Tibial nerve (tissue), 4 donors: ENCODE measurements around the gene CHRNA9.

Experiments used
- EP300 ChIP-seq, 2 donors: sonication (generic); formaldehyde crosslinking; IDR thresholded peaks; one replicate each; pipeline ENCODE4 v1.6.1; 2017; ENCODE audit warnings: antibody characterized with exemption in 2 of 2, mild to moderate bottlenecking in 1 of 2
- POLR2A ChIP-seq, 2 donors: fragments of 450-650 bp; IDR thresholded peaks; one replicate each; pipeline ENCODE4 v1.6.1; 2017; ENCODE audit warnings: antibody characterized with exemption in 2 of 2, mild to moderate bottlenecking in 2 of 2, moderate library complexity in 2 of 2
- TF ChIP-seq, protein P1 (sequence below), 5 experiments: fragments of 200-600 bp in 3 of 5; fragments of 450-650 bp in 2 of 5; sonication (generic) in 3 of 5; IDR thresholded peaks; one replicate each; pipeline ENCODE4 v1.5.1; 2016 to 2019; ENCODE audit warnings: antibody characterized with exemption in 5 of 5, mild to moderate bottlenecking in 3 of 5, moderate library complexity in 2 of 5

DNA sequence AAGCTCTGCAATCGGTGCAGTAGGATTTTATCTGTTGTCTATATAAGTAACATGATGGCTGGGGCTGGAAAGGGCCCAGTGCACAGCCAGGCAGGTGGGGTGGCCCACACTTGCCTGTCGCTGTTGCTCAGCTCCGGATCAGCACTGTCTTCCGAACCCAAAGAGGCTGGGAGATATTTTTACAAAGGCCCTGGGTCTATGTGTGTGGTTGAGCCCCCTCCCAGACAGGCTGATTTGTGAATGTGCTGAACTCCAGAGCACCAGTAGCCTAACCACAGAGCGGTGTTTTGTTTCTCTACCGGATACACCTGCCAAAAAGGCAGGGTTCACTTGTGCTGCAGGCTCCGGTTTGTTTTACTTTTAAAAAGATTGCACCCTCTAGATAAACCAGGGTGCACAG, 33.5 kb upstream of the CHRNA9 start:
- TF ChIP-seq, protein P1, sequence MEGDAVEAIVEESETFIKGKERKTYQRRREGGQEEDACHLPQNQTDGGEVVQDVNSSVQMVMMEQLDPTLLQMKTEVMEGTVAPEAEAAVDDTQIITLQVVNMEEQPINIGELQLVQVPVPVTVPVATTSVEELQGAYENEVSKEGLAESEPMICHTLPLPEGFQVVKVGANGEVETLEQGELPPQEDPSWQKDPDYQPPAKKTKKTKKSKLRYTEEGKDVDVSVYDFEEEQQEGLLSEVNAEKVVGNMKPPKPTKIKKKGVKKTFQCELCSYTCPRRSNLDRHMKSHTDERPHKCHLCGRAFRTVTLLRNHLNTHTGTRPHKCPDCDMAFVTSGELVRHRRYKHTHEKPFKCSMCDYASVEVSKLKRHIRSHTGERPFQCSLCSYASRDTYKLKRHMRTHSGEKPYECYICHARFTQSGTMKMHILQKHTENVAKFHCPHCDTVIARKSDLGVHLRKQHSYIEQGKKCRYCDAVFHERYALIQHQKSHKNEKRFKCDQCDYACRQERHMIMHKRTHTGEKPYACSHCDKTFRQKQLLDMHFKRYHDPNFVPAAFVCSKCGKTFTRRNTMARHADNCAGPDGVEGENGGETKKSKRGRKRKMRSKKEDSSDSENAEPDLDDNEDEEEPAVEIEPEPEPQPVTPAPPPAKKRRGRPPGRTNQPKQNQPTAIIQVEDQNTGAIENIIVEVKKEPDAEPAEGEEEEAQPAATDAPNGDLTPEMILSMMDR (IDR thresholded peaks at IDR 0.05) = no peak
- TF ChIP-seq POLR2A (IDR thresholded peaks at IDR 0.05) = no peak
- no peak for TF ChIP-seq EP300 (IDR thresholded peaks at IDR 0.05)
